ENCODE measurements around the gene TM7SF3.

Gene TM7SF3

DNA sequence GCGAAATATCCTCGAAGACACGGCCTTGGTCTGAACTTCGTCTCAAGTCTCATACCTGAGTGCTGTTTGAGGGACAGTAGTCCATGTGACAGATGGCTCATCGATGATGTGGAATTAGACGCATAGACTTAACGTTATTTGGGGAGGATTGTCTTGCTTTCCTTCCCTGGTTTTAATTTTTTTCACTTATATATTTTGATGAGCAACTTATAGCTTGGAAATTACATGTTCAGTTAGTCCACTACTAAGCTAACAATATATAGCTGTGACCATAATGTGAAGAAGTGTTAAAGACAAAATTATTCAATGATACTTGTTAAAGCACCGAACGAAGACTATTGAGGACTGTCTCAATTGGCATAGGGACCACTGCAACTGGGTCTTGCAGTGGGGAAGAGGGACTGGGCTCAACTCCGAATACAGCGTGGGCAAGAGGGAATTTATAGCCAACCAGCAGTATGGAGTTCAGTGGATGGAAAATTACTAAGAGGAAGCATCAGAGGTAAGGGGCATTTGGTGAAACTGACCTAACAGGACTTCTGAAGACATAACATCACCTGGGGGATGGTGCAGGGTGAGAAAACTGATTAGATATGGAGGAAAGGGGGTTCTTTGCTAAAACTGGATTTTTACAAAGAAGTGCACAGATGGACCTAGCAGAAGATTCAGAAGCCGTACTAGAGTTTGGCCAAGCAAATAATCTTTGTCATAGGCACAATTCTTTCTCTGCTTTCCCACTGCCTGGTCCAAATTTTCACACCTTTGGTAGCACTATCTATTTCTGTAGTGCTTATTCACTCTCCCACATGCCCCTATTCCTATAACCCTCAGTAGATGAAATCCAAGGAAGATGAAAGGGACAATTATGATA, 910 bp upstream of the TM7SF3 start:
- no peak for FAIRE-seq

DNA sequence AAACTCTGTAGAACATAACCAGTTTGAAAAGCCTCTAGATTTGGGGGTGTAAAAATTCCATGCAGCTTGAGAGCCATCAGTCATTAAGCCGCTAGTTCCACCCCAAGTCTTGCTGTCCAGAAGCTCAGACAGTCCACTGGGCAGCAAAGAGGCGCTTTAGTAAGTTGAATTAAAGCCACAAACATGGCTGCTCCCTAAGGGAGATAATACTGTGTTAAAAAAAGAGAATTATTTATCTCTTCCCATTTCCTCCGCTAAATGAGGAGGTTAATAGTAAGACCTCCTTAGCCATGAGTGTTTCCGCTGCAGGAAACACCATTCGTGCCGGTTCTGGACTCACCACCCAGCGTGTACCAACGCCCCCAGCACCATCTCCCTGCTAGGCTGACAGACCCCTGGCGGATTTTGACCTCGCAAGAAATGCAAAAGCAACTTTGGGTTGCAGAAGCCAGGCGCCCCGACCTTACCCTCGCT, 536 bp downstream of the TM7SF3 start:
- FAIRE-seq: no peak

DNA sequence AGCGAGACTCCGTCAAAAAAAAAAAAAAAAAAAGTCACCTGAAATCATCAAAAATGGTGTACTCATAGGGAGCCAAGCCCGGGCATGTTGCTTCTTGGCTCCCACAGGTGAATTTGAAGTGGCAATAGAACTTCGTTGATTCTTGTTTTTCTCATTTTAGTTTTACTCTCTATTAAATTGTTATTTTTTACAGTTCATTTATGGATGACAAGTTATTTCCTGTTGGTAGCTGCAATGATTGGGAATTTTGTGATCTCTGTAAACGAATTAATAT, 1.3 kb downstream of the TM7SF3 start:
- no peak for FAIRE-seq

DNA sequence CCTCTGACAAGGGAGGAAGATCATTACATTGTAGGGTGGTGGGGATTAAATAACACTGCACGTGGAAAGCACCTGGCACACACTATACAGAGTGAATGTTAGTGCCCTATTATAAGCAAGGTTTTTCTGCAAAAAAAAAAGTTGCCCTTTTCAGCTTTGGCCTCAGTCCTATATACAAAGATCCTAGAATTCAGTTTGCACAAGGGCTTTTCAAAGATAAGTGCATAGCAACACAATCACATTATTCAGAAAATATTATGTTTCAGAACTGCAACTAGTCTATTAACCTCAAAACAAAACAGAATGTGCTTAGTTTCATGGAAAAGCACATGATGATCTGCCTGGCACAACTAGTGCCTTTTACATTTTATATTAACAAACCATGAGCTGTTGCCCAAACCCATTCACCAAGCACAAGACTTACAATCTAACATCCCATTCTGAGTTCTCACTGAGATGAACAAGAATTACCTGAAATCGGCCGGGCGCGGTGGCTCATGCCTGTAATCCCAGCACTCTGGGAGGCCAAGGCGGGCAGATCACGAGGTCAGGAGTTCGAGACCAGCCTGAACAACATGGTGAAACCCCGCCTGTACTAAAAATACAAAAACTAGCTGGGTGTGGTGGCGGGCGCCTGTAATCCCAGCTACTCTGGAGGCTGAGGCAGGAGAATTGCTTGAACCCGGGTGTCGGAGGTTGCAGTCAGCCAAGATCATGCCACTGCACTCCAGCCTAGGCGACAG, 1.8 kb downstream of the TM7SF3 start:
- FAIRE-seq: no peak

DNA sequence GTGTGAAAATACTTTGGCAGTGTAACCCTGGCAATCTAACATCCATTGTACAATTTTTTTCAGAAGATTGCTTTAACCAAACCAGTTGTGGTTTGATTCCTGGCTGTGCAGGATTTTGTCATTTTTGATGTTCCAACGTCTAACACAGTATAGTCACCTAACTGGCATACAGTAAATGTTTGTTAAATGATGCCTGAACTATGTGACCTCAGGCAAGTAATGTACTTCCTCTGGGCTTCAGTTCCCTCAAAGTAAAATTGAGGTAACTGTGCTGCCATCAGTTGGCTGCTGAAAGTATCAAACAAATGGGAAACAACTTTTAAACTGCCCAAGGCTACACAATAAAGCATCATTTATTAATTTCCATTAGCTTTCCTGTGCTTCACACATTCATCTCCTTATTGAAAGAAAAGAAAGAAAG, 4.3 kb downstream of the TM7SF3 start:
- no peak for FAIRE-seq

DNA sequence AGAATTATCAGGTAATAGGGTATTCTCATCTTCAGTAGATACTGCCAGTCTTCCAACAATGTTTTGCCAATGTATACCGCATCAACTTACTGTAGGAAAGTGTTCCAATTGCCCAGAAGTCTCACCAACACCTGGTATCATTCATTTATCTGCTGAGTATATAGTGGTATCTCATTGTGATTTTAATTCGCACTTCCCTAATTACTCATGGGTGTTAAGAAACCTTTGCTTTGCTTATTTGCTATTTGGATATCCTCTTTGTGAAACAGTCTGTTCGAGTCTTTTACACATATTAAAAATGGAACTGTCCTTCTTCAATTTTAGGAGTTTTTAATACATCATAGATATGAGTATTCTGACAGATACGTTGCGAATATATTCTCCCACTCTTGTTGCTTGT, 6.1 kb downstream of the TM7SF3 start:
- no peak for FAIRE-seq

DNA sequence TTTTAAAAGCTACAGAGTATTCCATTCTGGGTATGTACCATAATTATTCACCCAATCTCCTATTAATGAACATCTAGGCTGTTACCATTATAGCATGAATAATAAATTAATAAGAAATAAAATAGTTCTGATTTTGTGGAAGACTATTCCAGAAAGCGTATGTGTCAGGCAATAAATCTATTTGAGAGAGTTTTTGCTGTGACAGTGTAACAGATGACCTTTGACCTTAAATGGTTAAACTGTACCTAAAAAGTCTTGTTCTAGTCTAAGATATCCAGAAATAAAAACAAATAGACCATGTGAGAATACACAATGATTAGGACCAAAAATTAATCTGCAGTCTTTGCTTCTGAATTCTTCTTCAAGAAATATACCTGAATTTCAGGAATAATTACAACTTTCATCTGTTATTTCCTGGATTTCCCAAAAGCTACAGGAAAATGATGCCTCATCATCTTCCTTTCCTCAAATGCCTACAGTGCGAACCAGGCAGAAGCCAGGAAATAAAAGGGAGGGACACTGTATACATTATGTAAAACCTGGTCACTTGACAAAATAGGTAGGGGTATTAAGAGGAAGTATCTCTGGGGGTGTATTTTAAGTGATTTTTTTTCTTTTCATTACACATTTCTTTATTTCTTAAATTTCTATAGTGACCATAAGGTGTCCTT, 7.3 kb downstream of the TM7SF3 start:
- no peak for FAIRE-seq

DNA sequence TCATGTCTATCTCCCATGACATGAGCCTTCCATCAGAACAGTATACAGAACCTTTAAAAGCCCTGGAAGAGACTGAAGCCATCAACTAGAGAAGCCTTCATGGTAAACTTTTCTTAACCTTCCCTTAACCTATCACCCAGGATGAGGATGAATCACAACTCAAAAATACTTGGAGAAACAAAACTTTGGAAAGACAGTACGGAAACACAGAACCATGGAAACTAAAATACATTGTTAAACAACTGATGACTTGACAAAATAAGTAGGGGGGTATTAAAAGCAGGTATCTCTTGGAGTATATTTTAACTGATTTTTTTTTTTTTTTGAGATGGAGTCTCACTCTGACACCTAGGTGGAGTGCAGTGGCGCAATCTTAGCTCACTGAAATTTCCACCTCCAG, 8.7 kb downstream of the TM7SF3 start:
- FAIRE-seq: no peak

DNA sequence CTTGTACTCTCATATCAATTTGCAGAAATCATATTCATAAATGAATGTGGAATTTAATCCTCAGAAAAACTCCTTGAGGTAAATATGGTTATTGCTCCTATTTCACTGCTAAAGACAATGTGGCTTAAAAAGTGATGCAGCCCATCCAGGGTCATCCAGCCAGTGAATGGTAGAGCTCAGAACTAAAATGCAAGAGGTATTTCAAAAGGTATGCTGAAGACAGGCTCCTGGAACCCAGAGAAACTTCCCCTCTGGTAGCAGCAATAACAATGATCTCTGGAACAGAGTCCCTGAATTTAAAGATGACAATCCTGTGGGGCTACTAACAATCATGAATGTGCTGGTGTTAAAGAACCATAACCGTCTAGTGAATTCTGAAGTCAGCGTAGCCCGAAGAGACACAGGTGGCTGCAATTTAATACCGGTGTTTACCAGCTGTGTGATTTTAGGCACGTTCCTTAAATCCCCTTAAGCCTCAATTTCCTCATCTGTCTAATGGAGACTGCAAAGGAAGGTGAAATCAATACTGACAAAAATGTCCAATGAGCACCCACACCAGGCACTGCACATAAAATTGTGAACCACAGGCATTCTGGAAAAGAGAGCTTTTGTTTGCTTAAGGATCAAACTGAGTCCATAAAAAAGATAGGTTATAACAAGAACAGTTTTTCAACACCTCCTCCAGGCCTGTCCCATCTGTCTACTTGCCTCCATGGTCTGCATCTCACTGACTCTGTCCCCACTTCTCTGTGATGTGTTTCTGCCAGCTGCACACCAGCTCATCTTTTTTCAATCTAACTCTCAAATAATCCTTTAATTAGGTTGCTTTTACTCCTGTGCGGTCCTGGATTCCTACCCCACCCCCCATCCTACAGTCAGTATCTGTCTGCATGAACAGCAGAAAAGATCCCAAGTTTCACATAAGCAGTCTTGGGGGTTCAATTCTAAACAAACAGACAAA, 10.5 kb downstream of the TM7SF3 start:
- no peak for FAIRE-seq

DNA sequence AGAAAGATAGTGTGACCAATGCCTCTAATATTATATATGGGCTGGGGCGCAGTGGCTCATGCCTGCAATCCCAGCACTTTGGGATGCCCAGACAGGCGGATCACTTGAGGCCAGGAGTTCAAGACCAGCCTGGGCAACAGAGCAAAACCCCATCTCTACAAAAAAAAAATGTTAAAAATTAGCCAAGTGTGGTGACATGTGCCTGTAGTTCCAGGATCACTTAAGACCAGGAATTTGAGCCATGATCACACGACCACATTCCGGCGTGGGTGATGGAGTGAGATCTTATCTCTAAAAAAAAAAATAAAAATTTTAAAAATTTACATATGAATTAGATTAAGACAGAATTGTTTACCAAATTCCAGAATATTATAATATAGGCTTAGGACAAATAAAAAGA, 12.0 kb downstream of the TM7SF3 start:
- FAIRE-seq: no peak

DNA sequence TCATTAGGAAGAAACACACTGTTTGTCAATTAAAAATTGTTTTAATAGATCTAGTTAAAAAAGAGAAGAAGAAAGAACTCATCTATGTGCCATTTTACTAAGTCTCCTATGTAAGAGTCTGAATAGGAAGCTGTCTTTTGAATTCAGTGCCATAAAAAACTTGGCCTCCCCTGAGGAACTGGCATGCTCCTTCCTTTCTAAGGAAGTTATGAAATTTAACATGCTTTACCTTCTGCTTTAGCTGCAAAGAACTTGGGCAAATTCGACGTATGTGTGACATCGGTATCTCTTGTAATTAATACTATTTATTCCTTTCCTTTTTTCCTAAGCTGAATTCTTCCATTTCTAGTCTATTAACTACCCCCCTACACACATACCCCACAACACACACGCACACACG, 12.5 kb downstream of the TM7SF3 start:
- no peak for FAIRE-seq

DNA sequence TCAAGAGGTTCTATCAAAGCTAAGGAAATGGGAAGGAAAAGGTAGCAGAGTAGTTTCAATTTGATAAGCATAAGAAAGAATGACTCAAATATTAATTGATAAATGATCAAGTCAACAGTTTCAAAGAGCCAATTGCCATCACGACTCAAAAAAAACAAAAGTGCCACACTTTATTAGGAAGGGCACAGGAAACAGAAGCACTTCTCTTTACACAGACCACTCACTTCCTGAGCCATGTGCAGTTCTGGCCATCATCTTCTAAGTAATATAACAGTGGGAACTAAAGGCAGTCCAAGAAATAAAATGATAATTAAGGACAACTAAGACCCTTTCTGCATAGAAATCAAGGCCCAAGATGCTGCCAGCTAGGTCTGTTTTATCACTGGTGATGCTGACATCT, 13.2 kb downstream of the TM7SF3 start:
- no peak for FAIRE-seq

DNA sequence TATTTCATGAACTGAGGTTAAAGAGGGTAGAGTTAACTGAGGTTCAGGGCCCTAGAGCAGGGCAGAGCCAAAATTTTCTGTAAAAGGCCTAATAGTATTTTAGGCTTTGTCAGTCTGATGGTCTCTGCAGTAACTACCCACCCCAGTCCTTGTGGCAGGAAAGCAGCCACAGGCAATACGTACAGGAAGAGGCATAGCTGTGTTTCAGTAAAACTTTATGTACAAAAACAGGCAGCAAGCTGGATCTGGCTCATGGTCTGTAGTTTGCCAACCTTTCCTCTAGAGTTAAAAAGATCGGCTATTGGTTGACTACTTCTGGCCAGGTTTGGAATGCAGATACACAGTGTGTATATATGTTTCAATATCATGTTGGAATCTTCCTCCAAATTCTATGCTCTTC, 17.2 kb downstream of the TM7SF3 start:
- no peak for FAIRE-seq

DNA sequence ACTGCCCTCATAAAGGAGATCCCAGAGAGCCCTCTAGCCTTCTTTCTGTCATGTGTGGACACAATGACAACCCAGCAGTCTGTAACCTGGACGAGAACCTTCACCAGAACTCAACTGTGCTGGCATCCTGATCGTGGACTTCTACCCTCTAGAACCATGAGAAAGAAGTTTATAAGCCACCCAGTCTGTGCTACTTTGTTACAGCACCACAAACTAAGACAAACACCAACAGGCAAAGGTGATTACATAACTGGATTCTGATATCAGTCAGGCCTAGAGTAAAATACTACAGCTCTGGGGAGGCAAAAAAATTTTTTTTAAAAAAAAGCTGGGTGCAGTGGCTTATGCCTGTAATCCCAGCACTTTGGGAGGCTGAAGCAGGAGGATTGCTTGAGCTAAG, 18.5 kb downstream of the TM7SF3 start:
- FAIRE-seq: no peak

DNA sequence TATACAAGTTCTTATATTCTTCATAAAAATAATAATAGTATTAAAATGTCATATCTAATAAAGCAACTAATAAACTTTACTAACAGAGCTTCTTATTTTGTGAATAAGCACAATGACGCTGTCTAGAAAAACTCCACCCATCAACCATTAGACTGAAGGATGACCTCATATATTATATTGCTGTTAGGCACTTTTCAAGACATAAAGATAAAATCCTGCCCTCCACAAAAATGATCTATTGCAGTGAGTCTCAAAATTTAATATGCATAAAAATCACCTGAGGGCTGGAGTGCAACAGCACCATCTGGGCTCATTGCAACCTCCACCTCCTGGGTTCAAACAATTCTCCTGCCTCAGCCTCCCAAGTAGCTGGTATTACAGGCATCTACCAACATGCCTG, 20.1 kb downstream of the TM7SF3 start:
- FAIRE-seq: no peak

DNA sequence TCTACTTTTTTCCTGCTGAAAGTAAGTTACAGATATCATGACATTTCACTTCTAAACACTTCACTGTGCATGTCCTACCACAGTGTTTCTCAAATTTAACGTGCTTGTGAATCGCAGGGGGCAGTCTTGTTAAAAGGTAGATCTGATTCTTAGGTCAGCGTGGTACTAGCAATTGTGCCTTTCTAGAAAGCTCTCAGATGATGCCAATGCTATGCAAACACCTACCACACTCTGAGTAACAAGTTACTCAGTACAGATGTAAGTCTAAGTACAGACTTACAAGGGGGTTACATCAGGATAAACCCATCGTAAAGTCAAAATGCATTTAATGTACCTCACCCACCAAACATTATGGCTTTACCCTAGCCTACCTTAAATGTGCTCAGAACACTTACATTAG, 22.4 kb downstream of the TM7SF3 start:
- FAIRE-seq: no peak

DNA sequence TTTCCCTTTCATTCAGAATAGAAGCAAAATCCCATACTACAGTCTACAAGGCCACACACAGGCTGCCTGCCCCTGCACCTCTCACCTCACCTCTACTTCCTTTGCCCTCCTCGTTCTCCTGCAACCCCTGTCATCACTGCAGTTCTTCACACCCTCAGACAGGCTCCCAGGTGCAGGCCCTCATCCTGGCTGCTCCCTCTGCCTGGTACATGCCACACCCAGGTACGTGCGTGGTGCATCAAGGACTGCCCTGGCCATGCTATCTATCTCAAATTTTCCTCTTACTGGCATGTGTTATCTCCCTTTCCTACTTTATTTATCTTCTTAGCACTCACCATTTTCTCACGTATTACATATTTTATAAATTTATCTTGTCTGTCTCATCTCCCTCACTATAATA, 24.3 kb downstream of the TM7SF3 start:
- no peak for FAIRE-seq

DNA sequence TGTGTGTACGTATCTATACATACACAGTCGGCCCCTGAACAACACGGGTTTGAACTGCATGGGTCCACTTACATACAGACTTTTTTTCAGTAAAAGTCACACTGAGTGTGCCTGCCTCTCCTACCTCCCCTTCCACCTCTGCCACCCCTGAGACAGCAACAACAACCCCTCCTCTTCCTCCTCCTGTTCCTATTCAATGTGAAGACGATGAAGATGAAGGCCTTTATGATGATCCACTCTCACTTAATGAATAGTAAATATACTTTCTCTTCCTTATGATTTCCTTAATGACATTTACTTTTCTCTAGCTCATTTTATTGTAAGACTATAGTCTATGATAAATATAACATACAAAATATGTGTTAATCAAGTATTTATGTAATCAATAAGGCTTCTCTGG, 25.5 kb downstream of the TM7SF3 start:
- no peak for FAIRE-seq

DNA sequence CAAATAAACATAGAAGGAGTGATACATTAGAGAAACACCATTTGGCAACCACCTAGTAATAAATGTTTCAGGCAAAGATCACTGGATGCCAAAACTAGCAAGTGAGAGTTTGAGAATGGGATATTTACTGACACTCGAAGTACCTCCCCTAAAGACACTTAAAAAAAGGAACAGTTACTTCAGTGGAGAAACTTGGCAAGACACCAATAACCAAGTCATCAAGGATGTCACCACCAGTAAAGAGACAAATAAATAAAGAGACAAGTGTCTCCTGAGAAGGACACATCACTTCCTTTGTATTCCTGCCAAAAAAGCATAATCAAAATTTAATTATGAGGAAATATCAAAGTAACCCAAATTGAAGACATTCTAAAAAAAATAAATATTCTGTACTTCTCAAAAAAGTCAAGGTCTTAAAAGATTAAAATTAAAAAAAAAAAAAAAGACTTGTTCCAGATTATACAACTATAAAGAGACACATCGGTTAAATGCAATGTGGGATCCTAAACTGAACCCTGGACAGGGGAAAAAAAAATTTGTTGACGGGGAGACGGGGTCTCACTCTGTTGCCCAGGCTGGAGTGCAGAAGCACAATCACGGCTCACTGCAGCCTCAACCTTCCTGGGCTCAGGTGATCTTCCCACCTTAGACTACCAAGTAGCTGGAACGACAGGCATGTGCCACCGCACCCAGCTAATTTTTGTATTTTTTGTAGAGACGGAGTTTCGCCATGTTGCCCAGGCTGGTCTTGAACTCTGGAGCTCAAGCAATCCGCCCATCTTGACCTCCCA, 26.4 kb downstream of the TM7SF3 start:
- FAIRE-seq: no peak

DNA sequence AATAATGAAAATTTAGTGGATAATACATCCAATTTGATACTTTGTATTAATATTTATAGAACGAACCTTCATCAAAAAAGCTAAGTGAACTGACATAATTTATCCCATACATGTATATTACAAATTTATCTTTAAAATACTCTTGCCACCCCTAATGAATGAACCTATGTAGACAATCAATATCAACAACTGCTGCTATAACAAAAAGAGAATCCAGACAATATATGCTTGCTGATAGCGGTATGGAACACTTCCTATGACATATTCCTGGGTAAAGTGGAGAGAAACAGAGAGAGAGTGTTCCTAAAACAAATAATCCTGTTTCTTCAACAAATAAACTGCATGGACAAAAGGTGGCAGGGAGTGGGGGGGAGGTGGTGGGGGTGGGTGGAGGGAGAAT, 31.3 kb downstream of the TM7SF3 start:
- FAIRE-seq: no peak

DNA sequence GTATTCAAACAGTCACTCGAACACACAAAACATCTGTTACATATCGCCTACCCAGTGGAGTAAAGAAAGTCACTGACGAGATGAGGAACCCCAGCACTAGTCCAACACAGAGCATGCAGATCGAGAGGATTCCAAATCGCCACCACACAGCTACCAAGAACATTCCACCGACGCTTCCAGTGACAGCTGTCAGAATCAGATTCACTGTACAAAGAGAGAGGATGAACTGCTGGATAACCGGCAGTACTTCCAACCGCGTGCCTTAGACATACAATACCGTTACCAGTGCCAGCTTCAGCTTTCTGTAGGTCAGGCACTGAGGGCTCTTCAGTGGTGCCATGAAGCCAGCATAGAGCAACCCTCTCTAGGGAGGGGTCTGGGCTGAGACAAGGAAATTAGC, 34.5 kb downstream of the TM7SF3 start:
- no peak for FAIRE-seq

DNA sequence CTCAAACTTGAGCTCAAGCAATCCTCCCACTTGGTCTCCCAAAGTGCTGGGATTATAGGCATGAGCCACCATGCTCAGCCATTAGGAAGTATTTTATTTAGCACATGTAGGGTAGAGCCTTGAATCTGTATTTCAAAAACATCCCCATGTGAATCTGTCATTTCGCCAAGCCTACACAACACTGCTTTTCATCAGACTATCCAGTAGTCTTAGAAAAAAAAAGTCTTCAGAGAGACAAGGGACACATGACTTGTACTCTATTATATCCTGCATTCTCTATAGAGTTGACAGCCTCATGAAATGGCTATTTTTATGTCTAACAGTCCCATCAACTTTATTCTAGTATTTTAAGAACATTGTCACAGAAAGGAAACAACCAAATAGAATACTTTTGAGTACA, 35.4 kb downstream of the TM7SF3 start:
- FAIRE-seq: no peak

Measured in TTC549 (cell line).